Activated naive CD4-positive, alpha-beta T cell (primary cell): ENCODE data around the gene TAF3.

Experiments used
- DNase-seq, 4 experiments: peaks; one replicate each; lab custom pipeline; 2025; lab: John Stamatoyannopoulos, UW

TAF3 gene

DNA sequence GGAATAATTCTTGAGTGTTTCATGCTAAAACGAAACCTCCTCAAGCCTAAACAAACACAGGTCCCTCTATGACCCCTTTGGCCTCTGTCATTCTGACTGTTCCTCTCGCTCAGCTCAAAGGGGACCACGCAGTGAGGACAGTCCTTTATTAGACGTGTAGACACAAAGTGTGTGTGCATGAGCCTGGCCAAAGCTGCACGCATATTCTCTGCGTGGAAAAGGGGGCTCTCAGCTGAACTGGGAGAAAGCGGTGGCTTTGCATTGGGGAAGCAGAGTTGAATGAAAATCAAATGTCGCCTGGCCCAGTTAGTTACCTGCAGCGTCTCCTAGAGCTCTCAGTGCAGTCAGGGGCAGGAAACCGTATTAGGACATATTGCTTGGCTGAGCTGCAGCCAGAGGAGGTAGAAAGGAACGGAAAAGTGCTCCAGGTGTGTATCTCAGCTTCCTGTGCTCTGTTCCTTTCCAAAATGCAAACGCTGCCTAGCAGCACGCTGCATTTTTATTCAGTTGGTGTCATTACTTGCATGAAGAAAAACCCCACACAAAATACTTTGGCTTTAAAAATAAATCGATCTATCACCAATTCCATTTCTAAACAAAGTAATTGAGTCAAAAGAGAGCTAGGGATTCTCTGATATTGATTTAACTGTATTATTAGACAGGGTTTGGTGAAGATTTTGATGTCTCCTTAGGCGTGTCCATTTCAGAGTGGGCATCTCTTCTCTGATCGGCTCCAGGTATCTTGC, 241.1 kb downstream of the TAF3 start:
- DNase-seq = no peak

GRCh38 chr10:8060010-8060703, 241.9 kb downstream of the TAF3 start:
- peak in 1 of 4 experiments; percentile 25 for DNase-seq

DNA sequence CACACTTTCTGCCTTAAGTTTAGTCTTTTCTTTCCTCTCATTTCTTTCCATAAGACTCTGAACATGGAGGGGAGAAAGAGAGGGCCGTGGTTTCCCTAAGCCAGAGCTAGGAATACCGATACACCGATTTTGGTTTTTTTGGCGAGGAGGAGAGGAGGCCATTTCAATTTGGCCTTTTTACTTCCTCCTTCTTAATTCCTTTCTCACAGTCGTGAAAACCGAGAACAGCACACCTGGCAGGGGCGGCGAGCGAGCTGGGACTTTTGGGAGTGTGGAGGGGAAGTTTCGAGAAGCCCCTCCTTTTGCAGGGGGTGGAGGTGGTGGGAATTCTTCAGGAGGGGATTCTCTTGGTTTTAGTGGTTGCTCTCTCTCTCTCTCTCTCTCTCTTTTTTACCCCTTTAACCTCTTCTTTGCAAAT, 242.4 kb downstream of the TAF3 start:
- DNase-seq = no peak

DNA sequence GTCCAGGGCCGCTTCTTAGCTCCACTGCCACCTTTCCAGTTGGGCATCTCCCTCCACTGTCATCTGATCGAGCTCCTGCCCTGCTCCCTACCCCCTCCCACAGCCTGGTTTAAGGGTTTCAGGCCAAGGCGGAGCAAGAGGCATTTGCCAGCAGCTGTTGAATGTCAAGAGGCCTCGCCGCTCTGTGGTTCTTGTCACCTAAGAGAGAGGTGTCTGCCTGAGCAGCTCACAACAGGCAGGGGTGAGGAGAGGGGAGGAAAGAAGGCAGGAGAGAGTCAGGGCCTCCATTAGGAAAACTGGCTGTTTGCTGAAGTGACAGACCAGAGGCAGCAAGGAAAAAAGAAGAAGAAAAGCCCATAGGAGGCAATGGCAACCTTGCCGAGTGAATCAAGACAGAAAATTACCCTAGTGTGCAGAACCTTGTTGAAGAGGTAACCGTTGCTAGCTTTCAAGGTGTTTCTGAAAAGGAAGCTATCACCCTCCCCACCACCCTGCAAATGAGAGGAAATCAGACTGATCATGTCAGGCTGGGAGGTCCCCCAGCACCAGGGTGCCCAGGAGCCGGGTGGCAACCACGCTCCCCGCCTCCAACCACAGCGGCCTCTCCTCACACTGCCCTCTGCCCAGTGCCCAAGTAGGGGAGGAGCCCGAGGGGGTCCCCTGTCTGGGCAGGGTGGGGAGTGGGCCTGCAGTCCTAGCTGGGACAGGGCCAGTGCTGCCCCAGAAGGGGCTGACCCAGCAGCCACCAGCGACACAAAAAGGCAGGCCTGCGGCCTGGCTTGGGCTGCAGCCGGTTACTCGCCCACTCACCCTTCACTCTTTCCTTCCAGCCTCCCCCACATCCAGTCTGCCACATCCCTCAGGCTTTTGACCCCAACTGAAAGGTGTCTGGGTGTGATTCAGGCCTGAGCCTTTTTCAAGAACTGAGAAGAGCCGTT, 243.2 kb downstream of the TAF3 start:
- DNase-seq = peak in 2 of 4 experiments; percentile 17 to 24

DNA sequence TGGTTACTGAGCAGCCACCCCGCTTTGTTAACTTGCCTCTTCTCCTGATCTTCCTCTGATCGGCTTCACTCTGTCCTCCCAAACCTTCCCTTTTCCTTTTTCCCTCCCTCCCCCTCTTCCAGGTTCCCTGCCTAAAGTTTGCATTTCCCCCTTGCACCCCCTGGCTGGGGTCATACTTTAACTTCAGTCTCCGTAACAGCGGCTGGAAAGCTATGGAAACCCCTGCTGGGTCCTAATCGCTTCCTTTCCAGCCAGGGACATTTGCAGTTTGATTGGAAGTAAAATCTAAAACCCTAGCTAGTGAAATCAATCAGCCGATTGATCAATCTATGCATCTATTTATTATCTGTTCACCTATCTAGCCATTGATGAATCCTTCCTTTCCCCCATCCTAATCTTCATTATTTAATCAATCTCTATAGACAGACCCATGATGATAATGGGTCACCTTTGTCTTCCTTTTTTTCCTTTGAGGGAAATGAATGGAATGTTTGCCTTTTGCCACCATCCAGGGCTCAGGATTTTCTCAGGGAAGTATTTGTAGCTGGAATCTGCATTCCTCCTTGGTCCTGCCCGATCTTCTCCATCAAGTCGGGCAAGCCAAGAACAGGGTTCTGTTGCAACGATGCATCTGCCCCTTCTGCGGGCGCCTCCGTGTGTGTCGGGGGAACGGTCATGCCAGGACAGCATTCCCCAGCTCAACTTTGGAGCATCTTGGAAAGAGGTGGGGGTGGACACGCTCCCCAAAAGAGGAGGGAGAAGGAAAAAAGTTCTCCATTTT, 245.0 kb downstream of the TAF3 start:
- DNase-seq = no peak

- DNase-seq = no peak
These were observed 245.6 kb downstream of the TAF3 start for GRCh38 chr10:8063935-8064334.

DNA sequence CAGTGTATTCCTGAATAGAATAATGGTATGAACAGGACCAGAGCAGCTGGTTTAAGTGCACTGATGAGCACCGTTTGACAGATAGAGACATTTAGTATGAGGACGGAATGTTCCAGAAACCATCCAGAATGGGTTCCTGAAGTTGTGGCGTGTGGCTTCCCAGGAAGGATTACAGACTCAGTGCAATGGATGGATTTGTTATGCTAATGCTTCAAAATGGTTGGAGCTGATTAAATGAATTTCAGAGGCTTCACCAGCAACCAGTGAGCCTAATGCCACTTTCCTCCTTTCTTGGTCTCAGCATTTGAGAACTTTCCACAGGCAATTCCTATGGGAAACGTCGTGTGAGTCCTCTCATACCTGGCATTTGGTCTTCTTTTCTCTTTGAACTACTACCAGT, 246.1 kb downstream of the TAF3 start:
- no peak for DNase-seq

GRCh38 chr10:8065651-8066050, 247.3 kb downstream of the TAF3 start:
- DNase-seq = no peak

- no peak for DNase-seq
These were observed 247.8 kb downstream of the TAF3 start for GRCh38 chr10:8066124-8066523.
